GM19395 (cell line): Measurements from ENCODE around the gene MTA1.

ENCODE experiments used
- ATAC-seq: cut with Tn5 transposase; IDR thresholded peaks from one replicate; pipeline ENCODE4 v1.9.1; 2021; ENCODE audit warnings: mild to moderate bottlenecking, moderate library complexity; ENCODE audit not compliant: unreplicated experiment

The MTA1 gene

GRCh38 chr14:105456736-105457617 lies 37.4 kb downstream of the MTA1 start:
- ATAC-seq, result no peak

DNA sequence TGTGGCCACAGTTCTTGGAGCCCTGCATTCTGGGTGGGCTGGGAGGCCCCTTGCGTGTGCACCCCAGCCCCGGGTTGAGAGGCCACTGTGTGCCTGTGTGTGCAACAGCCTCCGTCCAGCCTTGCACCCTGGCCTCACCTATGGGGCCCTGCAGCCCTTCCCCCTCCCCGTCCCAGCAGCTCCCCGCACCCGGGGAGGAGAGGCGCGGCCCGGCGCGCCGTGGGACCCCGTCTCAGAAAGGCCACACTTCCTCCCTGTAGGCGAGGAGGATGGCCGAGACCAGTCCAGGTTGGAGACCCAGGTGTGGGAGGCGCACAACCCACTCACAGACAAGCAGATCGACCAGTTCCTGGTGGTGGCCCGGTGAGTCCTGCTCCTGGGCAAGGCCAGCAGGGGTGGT lies 38.4 kb downstream of the MTA1 start:
- no peak for ATAC-seq

DNA sequence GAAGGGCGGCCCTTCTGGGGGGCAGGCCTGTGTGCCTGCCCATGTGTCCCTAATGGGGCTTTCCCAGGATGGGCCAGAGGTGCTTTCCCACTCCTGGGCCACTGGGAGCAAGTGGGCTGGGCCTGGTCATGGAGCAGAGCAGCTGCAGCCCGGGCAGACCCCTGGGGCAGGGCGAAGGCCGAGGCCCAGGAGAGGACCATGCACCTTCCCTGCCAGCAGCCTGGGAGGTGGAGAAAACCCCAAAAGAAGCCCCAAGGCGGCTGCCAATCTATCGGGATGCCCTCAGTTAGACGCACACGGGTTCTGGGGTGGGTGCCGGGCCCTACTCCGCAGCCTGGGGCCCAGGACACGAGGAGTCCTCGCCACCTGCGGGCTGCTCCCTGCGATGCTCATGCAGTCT lies 38.9 kb downstream of the MTA1 start:
- no peak for ATAC-seq

GRCh38 chr14:105460116-105460515 lies 40.5 kb downstream of the MTA1 start:
- ATAC-seq, result no peak

GRCh38 chr14:105460616-105461015 lies 41.0 kb downstream of the MTA1 start:
- no peak for ATAC-seq

- no peak for ATAC-seq
Observed at GRCh38 chr14:105461903-105462302, 42.3 kb downstream of the MTA1 start.

DNA sequence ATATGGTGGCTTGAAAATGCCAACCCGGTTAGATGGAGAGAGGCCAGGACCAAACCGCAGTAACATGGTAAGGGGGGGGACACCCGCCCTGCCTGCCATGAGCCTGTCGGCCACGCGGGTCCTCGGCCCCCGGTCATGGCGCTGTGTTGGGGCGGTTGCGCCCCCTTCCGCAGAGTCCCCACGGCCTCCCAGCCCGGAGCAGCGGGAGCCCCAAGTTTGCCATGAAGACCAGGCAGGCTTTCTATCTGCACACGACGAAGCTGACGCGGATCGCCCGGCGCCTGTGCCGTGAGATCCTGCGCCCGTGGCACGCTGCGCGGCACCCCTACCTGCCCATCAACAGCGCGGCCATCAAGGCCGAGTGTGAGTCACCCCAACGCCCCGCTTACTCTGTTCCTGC lies 44.9 kb downstream of the MTA1 start:
- ATAC-seq, result no peak

- ATAC-seq, result no peak
Observed at GRCh38 chr14:105465209-105466031, 45.8 kb downstream of the MTA1 start.

GRCh38 chr14:105466531-105467248 lies 47.1 kb downstream of the MTA1 start:
- no peak for ATAC-seq

DNA sequence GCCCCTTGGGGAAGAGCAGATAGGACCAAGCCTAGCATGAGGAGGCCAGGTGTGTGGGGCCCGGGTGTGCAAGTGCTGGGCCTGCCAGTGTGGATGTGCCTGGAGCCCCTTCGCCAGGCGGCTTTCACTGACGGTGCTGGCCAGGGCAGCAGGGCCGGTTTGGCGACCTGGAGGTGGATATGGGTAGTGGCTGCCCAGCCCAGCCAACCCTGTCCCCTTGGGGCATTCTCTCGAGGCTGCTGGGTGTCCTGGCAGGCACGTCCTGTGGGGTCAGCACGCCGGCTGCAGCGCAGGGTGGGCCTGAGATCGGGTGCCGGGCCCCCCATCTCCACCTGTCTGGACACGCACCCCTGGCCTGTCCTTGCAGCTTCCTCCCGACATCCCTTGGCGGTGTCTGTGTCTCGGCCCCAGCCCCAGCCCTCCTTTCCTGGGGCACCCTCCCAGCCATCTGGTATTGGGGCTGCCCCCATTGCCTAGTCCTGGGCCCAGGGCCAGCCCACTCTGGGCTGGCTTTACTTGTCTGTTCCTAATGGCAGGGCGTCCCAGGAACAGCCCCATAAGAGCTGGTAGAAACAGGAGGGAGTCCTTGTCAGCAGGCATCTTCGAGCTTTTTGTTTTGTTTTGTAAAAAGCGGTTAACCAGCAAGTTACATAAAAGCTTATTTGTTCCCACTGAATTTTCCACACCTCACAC lies 47.8 kb downstream of the MTA1 start:
- no peak for ATAC-seq

- ATAC-seq, result no peak
Observed at GRCh38 chr14:105467942-105468471, 48.4 kb downstream of the MTA1 start.

DNA sequence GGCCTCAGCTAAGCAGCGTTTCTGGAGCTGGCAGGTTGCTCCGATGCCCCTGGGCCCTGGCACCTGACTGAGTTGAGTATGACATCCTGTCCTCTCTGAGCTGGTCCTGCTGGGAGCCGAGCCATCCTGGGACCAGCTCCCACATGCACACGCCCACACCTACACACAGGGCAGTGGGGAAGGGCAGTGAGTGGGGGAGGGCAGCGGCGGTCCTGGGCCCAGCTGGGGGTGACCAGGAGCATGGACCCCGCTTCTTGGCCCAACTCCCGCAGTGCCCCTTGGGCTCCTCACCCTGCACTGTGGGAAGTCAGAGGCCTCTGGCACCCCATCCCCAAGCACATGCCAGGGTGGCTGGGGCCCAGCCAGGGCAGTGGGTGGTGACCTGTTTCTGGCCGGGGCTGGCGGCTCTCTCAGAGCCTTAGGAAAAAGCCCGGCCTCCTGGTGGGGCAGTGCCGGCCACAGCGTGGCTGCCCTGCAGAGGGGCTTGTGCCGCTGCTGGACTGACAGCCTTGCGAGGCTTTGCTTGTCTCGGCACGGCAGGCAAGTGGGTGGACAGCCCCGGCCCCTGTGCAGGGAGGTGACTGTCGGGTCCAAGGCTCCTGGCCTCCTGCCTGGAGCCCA lies 49.1 kb downstream of the MTA1 start:
- no peak for ATAC-seq

GRCh38 chr14:105469456-105470349 lies 50.1 kb downstream of the MTA1 start:
- ATAC-seq, result no peak

DNA sequence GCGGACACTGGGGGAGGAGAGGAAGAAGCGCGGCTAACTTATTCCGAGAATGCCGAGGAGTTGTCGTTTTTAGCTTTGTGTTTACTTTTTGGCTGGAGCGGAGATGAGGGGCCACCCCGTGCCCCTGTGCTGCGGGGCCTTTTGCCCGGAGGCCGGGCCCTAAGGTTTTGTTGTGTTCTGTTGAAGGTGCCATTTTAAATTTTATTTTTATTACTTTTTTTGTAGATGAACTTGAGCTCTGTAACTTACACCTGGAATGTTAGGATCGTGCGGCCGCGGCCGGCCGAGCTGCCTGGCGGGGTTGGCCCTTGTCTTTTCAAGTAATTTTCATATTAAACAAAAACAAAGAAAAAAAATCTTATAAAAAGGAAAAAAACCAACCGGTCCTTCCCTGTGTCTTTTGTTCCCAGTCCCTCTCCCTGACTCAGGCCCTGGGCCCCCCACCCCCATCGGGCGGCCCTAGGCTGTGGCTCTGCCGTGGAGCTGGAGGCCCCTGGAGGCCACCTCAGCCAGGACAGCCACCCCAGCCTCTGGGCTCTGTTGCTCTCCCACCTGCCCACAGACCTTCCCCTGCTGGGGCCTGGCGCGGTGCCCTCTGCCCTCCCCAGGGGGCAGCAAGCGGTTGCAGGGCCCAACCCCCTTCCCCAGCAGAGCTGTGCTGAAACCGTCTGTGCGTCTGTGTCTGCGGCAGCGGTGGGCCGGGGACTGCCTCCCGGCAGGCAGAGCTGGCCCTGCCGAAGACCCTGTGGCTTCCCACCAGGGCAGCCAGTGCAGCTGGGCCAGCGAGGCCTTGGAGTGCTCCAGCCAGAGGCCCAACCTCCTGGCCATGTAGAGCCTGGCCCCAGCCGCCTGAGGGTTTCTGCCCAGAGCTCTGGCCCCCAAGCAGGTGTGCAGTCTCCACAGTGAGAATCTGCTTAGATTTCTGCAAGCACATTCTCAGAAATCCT lies 51.0 kb downstream of the MTA1 start:
- ATAC-seq, result no peak

DNA sequence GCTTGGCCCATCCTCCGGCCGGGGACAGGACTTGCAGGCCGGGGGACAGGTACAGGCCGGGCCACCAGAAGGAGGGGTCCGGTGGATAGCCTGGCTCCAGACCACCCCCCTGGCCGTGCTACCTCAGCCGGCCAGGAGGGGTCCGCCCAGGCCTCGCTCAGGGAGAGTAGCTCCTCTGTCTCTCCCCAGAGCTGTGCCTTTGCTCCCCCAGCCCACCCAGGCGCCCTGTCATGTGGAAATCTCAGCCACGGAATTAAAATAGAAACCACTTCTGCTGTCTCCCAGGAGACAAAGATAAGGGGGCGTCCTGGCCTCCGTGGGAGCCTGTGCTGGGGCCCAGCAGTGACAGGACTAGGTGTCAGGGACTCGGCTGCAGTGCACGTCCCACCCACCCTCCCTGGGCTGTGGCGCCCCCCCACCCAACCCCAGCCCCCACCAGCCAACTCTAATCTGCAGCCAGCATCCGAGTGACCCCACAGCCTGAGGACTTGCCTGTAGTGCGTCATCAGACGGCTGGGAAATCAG lies 51.7 kb downstream of the MTA1 start:
- no peak for ATAC-seq

DNA sequence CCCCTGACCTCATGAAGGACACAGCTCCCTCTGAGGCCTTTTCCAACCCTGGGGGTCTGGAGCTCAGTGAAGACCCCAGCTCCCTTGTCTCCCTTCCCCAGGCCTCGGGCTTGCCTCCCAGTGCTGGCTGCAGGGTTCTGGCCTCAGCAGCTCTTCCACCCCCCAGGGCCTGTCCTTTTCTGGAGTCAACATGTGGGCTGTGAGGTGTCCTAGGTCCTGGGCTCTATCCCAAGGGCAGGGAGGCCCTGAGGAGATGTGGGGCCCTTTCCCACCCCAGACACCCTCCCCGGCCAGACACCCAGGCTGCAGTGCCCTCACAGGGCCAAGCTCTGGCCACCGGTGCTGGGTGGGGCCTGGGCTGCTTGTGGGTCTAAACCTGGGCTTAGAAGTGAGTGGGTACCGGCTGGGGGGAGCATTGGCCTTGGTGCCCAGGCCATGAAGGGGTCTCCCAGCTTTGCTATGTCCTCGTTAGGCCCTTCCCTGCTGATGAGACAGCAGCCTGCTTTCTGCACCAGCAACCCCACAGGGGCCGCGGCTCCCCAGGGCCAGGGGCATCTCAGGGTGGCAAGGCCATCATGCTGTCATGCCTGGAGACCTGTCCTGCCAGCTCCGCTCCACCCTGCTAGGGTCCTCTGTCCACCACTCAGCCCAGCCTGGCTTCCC lies 52.3 kb downstream of the MTA1 start:
- no peak for ATAC-seq

GRCh38 chr14:105472486-105472991 lies 52.9 kb downstream of the MTA1 start:
- ATAC-seq, result no peak
